Measurements from ENCODE around the gene AFF4. TPM values are rescaled to one million over a fixed set of nuclear protein-coding genes. Genes with fewer than 3 reads are reported as not detected.

The AFF4 gene
- total RNA-seq, 2 donors from 2014 or later = 107 to 108 TPM

DNA sequence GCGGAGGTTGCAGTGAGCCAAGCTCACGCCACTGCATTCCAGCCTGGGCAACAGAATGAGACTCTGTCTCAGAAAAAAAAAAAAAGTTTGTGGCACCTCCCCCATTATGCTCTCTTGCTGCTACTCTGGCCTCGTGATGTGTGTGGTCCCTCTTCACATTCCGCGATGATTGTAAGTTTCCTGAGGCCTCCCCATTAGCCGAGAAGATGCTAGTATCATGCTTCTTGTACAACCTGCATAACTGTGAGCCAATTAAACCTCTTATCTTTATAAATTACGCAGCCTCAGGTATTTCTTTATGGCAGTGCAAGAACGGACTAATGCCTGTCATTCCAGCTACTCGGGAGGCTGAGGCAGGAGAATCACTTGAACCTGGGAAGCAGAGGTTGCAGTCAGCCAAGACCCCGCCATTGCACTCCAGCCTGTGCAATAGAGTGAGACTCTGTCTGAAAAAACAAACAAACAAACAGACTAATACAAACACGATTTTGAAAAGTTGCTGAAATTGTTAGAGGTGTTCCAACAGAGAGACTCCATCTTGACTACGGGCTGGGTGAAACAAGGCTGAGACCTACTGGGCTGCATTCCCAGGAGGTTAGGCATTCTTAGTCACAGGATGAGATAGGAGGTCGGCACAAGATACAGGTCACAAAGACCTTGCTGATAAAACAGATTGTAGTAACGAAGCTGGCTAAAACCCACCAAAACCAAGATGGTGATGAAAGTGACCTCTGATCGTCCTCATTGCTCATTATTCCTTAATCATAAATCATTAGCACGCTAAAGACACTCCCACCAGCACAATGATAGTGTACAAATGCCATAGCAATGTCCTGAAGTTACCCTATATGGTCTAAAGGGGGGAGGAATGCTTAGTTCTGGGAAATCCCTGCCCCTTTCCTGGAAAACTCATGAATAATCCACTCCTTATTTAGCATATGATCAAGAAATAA is 8.3 kb upstream of the AFF4 start:
- Histone ChIP-seq H3K4me3 (ENCODE audit: low read length) (peak overlapping the region; percentile 15), H3K27me3 (ENCODE audit: control insufficient read depth, insufficient read depth, low read length, poor library complexity, severe bottlenecking) (no peaks in the 10 kb centered on the region), H3K9me3 (ENCODE audit: control insufficient read depth, low read length) (peaks cover 8% of the 10 kb centered on the region), H3K4me1 (ENCODE audit: control insufficient read depth, insufficient read depth, low read length) (no peaks in the 10 kb centered on the region), H3K27ac (ENCODE audit: low read depth, low read length) (no peak overlapping the region), H3K9ac (ENCODE audit: extremely low read depth, low read length, poor library complexity, severe bottlenecking) (peak overlapping the region; percentile 47), H3K36me3 (ENCODE audit: control insufficient read depth, insufficient read depth, low read length) (no peaks in the 10 kb centered on the region)
- no peak overlapping the region for H3K4me3 Mint-ChIP-seq
- TF ChIP-seq, protein P1, sequence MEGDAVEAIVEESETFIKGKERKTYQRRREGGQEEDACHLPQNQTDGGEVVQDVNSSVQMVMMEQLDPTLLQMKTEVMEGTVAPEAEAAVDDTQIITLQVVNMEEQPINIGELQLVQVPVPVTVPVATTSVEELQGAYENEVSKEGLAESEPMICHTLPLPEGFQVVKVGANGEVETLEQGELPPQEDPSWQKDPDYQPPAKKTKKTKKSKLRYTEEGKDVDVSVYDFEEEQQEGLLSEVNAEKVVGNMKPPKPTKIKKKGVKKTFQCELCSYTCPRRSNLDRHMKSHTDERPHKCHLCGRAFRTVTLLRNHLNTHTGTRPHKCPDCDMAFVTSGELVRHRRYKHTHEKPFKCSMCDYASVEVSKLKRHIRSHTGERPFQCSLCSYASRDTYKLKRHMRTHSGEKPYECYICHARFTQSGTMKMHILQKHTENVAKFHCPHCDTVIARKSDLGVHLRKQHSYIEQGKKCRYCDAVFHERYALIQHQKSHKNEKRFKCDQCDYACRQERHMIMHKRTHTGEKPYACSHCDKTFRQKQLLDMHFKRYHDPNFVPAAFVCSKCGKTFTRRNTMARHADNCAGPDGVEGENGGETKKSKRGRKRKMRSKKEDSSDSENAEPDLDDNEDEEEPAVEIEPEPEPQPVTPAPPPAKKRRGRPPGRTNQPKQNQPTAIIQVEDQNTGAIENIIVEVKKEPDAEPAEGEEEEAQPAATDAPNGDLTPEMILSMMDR (conservative IDR thresholded peaks at IDR 0.05) = peak; percentile 16
- peaks cover 2% of the 10 kb centered on the region for H3K36me3 Mint-ChIP-seq (ENCODE audit: low read depth)
- H3K27ac Mint-ChIP-seq = peak overlapping the region; percentile 92
- H3K9me3 Mint-ChIP-seq = peaks cover 9% of the 10 kb centered on the region
- H3K4me1 Mint-ChIP-seq = peaks cover 11% of the 10 kb centered on the region
- no peaks in the 10 kb centered on the region for H3K27me3 Mint-ChIP-seq (ENCODE audit: insufficient read depth)
- peak; percentile 46 for DNase-seq
- 71 to 84% methylated on average over 13 to 16 of the region's 16 CpGs for WGBS, 2 experiments (ENCODE audit: insufficient coverage in 1 of 2, insufficient read length in 1 of 2)

- H3K4me1 ChIP-seq (ENCODE audit: control insufficient read depth, insufficient read depth, low read length) = no peaks in the 10 kb centered on the region
- WGBS, 2 experiments (ENCODE audit: insufficient coverage in 1 of 2, insufficient read length in 1 of 2) = 95% methylated on average over 4 of the region's 4 CpGs; no CpG with 5 or more reads in 1 of the 2 experiments
- H3K27ac Mint-ChIP-seq = no peak overlapping the region
- no peak overlapping the region for H3K4me3 ChIP-seq (ENCODE audit: low read length)
- no peak overlapping the region for H3K4me3 Mint-ChIP-seq
- H3K9ac ChIP-seq (ENCODE audit: extremely low read depth, low read length, poor library complexity, severe bottlenecking) = no peak overlapping the region
- H3K9me3 Mint-ChIP-seq = no peaks in the 10 kb centered on the region
- peaks cover 2% of the 10 kb centered on the region for H3K4me1 Mint-ChIP-seq
- DNase-seq = peak; percentile 9
- H3K9me3 ChIP-seq (ENCODE audit: control insufficient read depth, low read length) = no peaks in the 10 kb centered on the region
- H3K36me3 Mint-ChIP-seq (ENCODE audit: low read depth) = peaks cover 10% of the 10 kb centered on the region
- H3K27me3 Mint-ChIP-seq (ENCODE audit: insufficient read depth) = no peaks in the 10 kb centered on the region
- TF ChIP-seq, protein P1 (conservative IDR thresholded peaks at IDR 0.05) = no peak
- H3K27me3 ChIP-seq (ENCODE audit: control insufficient read depth, insufficient read depth, low read length, poor library complexity, severe bottlenecking) = no peaks in the 10 kb centered on the region
- peaks cover 8% of the 10 kb centered on the region for H3K36me3 ChIP-seq (ENCODE audit: control insufficient read depth, insufficient read depth, low read length)
- H3K27ac ChIP-seq (ENCODE audit: low read depth, low read length) = no peak overlapping the region
Measured at GRCh38 chr5:132965120-132965519, 1.7 kb upstream of the AFF4 start.

DNA sequence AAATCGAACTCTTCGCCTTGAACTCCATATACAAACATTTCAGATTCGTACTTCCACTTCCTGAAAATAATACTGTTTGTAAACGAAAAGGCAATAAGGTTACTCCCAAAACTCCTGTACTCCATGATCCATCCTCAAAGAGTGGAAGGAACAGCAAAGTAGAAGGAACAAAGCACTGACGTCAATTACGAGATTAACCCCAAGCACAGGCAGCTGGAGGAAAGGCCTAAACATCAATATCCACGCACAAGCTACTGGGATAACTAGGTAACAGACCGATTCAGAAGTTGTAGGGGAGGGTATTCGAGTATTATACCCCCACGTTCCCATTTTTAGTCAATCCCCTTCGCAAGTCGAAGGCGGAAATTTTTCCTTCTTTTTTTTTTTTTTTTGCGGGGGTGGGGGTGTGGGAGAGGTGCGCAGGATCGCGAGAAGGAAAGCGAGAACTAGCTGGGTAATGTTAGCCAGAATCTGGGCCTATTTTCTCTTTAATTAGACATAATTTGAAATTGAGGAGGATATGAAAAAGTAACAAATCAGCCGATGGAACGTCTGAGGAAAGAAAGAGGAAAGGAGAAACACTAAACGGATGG is 909 bp downstream of the AFF4 start:
- H3K36me3 Mint-ChIP-seq (ENCODE audit: low read depth) = peaks cover 27% of the 10 kb centered on the region
- peak overlapping the region; percentile 98 for H3K4me3 ChIP-seq (ENCODE audit: low read length)
- no peaks in the 10 kb centered on the region for H3K9me3 ChIP-seq (ENCODE audit: control insufficient read depth, low read length)
- H3K36me3 ChIP-seq (ENCODE audit: control insufficient read depth, insufficient read depth, low read length) = peaks cover 25% of the 10 kb centered on the region
- H3K4me1 Mint-ChIP-seq = peaks cover 2% of the 10 kb centered on the region
- TF ChIP-seq, protein P1 (conservative IDR thresholded peaks at IDR 0.05) = no peak
- WGBS, 2 experiments (ENCODE audit: insufficient coverage in 1 of 2, insufficient read length in 1 of 2) = 0 to 1% methylated on average over 11 to 18 of the region's 21 CpGs
- peak; percentile 55 for DNase-seq
- peak overlapping the region; percentile 100 for H3K9ac ChIP-seq (ENCODE audit: extremely low read depth, low read length, poor library complexity, severe bottlenecking)
- peak overlapping the region; percentile 97 for H3K4me3 Mint-ChIP-seq
- H3K9me3 Mint-ChIP-seq = no peaks in the 10 kb centered on the region
- H3K27me3 ChIP-seq (ENCODE audit: control insufficient read depth, insufficient read depth, low read length, poor library complexity, severe bottlenecking) = no peaks in the 10 kb centered on the region
- no peaks in the 10 kb centered on the region for H3K4me1 ChIP-seq (ENCODE audit: control insufficient read depth, insufficient read depth, low read length)
- H3K27ac Mint-ChIP-seq = peak overlapping the region; percentile 100
- peak overlapping the region; percentile 96 for H3K27ac ChIP-seq (ENCODE audit: low read depth, low read length)
- no peaks in the 10 kb centered on the region for H3K27me3 Mint-ChIP-seq (ENCODE audit: insufficient read depth)
